Brain microvascular endothelial cell (primary cell): ENCODE data around the gene FGR.
"Not testable (repeated sequence)": the region's sequence is repeated elsewhere in the genome, so short reads cannot be mapped to it uniquely, and the experiment has no call there.

Experiments
- DNase-seq: peaks from one replicate; pipeline ENCODE4 v3.0.0-alpha.2; 2020
- H3K27ac ChIP-seq: fragments of 250-450 bp; sonication (Bioruptor Pico); 2 replicates; pipeline ENCODE4 v1.5.1; 2020; ENCODE audit warnings: mild to moderate bottlenecking, moderate library complexity
- H3K27me3 ChIP-seq: fragments of 250-450 bp; sonication (Bioruptor Pico); replicated peaks from 2 replicates; pipeline ENCODE4 v1.5.1; 2020; ENCODE audit warnings: mild to moderate bottlenecking
- H3K36me3 ChIP-seq: fragments of 250-450 bp; sonication (Bioruptor Pico); replicated peaks from 2 replicates; pipeline ENCODE4 v1.5.1; 2020; ENCODE audit warnings: mild to moderate bottlenecking
- H3K4me3 ChIP-seq: 2 replicates; pipeline ENCODE4 v1.5.1; 2011; ENCODE audit warnings: low read depth, mild to moderate bottlenecking, control low read depth, low read length, moderate library complexity
- in situ Hi-C: cut with HindIII; loops from 2 replicates; pipeline ENCODE4 v1.10.0; 2017; ENCODE audit warnings: low sequenced_read_pairs, low pct_ligation_motif_present
- TF ChIP-seq, protein P1 (sequence below): IDR thresholded peaks from 2 replicates; pipeline ENCODE4 v1.5.1; 2011; ENCODE audit warnings: low read depth, mild to moderate bottlenecking, moderate library complexity, low read length, control low read depth, inconsistent platforms; ENCODE audit errors: missing control alignments

The FGR gene

DNA sequence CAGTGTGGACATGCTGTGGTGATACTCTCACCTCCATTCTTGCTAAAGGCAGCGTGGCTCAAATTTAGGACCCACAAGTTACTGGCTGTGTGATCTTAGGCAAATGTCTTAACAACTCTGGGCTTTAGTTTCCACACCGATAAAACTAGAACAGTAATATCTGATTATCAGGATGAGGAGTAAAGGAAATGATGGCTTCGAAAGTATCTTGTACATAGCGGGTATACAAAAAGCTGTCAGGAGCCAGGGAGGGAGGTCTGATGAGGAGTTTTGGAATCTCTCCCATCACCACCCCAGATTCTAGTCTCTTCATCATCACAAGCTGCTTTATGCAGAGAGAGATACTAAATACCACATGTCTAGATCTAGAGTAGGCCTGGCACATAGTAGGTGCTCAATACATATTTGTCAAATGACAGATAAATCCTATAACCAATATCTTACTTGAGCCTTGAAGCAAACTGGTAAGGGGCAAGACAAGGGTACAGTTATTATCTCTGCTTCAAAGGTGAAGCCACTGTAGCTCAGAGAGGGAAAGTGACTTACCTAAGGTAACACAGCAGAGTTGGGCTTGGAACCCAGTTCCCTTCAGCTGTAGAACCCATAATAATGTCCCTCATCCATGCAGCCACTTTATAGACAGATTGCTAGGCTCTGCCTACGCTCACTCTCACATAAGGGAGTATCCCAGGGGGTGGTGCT is 9.5 kb upstream of the FGR start:
- Histone ChIP-seq H3K4me3 (no peak overlapping the region), H3K27me3 (no peaks in the 10 kb centered on the region), H3K36me3 (no peaks in the 10 kb centered on the region), H3K27ac (no peak overlapping the region)
- DNase-seq = no peak
- TF ChIP-seq, protein P1, sequence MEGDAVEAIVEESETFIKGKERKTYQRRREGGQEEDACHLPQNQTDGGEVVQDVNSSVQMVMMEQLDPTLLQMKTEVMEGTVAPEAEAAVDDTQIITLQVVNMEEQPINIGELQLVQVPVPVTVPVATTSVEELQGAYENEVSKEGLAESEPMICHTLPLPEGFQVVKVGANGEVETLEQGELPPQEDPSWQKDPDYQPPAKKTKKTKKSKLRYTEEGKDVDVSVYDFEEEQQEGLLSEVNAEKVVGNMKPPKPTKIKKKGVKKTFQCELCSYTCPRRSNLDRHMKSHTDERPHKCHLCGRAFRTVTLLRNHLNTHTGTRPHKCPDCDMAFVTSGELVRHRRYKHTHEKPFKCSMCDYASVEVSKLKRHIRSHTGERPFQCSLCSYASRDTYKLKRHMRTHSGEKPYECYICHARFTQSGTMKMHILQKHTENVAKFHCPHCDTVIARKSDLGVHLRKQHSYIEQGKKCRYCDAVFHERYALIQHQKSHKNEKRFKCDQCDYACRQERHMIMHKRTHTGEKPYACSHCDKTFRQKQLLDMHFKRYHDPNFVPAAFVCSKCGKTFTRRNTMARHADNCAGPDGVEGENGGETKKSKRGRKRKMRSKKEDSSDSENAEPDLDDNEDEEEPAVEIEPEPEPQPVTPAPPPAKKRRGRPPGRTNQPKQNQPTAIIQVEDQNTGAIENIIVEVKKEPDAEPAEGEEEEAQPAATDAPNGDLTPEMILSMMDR = no peak
- in situ Hi-C loops = no loop called here

DNA sequence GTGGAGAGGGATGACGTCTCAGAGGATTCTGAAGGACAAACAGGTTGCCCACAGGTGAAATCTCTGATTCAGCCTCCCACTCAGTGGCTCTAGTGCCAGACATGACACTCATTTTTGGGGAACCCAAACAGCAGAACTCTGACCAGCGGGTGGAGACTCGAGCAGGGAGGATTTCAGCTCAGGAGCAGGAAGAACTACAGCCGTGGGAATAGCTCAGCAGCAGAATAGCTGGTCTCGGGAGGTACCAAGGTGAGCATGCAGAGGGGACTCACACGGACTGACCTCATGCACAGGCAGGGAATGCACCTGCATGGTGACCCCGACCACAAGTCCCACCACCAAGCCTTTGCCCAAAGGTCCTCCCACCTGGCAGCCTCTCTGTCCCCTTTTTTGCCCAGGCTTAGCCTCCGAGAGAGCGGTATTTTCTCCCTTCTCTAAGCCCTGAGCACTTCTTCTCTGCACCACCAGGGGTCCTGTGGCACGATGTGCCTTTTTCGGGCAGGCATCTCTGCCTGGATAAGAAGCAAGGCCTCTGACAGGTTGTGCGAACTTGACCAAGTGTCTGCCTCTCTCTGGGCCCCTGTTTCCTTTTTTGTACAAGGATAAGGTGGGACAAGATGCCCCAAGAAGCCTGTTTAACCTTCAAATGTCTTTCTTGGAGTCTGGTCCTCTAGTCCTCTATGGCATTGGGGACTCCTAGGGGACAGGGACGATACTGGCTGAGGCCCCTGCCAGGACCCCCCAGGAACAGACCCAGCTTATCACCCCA is 8.8 kb upstream of the FGR start:
- TF ChIP-seq, protein P1 = peak; percentile 92
- DNase-seq = peak; percentile 30
- Histone ChIP-seq H3K36me3 (no peaks in the 10 kb centered on the region), H3K27me3 (no peaks in the 10 kb centered on the region), H3K27ac (no peak overlapping the region), H3K4me3 (no peak overlapping the region)
- in situ Hi-C loops = no loop called here

DNA sequence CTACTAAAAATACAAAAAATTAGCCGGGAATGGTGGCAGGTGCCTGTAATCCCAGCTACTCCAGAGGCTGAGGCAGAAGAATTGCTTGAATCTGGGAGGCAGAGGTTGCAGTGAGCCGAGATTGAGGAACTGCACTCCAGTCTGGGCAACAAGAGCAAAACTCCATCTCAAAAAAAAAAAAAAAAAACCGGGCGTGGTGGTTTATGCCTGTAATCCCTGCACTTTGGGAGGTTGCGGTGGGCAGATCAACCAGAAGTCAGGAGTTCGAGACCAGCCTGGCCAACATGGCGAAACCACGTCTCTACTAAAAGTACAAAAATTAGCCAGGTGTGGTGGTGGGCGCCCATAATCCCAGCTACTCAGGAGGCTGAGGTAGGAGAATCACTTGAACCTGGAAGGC is 5.5 kb upstream of the FGR start:
- H3K27ac ChIP-seq, H3K27me3 ChIP-seq, H3K36me3 ChIP-seq, DNase-seq, H3K4me3 ChIP-seq, in situ Hi-C loops: not testable (repeated sequence)

DNA sequence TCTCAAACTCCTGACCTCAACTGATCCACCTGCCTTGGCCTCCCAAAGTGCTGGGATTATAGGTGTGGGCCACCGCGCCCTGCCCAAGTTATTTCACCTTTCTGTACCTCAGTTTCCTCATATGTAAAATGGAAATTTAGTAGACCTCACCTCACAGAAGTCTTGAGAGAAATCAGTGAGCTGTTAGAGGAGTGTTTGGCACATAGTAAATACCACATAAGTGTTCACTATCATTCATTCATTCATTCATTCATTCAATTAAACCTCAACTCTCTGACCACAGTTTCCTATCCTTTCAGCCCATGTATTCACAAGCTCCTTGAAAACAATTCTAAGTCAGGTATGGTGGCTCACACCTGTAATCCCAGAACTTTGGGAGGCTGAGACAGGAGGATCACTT is 3.8 kb upstream of the FGR start:
- in situ Hi-C loops = no loop called here
- H3K27me3 ChIP-seq = peaks cover 12% of the 10 kb centered on the region
- H3K36me3 ChIP-seq = no peaks in the 10 kb centered on the region
- H3K27ac ChIP-seq = no peak overlapping the region
- no peak for DNase-seq
- H3K4me3 ChIP-seq = no peak overlapping the region
- TF ChIP-seq, protein P1 = no peak

DNA sequence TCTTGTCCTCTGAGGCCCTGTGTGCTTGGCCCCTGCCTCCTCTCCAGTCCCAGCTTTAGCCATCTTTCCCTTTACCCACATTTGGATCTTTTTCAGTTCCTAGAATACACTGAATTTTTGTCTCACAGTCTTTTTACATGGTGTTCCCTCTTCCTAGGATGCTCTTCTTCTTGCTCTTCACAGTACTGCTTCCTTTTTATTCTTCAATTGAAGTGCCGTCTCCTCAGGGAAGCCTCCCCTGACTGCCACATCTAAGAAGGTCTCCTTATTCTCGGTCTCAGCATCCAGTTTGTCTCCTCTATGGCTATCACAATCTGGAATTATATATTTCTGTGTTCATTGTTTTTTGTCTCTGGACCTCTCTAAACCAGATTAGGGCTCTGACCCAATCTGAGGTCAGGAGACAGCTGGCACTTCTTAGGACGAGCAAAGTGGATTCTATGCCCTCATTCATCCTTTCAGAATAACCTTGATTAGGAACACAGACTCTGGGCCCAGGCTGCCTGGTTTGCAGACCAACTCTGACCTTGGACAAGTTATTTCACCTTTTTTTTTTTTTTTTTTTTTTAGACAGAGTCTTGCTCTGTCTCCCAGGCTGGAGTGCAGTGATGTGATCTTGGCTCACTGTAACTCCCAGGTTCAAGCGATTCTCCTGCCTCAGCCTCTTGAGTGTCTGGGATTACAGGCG is 3.2 kb upstream of the FGR start:
- in situ Hi-C loops = no loop called here
- H3K27me3 ChIP-seq = peaks cover 12% of the 10 kb centered on the region
- DNase-seq = no peak
- H3K4me3 ChIP-seq = no peak overlapping the region
- no peaks in the 10 kb centered on the region for H3K36me3 ChIP-seq
- TF ChIP-seq, protein P1 = no peak
- H3K27ac ChIP-seq = no peak overlapping the region
